Measurements from ENCODE around the gene ZNF853.

Gene ZNF853

DNA sequence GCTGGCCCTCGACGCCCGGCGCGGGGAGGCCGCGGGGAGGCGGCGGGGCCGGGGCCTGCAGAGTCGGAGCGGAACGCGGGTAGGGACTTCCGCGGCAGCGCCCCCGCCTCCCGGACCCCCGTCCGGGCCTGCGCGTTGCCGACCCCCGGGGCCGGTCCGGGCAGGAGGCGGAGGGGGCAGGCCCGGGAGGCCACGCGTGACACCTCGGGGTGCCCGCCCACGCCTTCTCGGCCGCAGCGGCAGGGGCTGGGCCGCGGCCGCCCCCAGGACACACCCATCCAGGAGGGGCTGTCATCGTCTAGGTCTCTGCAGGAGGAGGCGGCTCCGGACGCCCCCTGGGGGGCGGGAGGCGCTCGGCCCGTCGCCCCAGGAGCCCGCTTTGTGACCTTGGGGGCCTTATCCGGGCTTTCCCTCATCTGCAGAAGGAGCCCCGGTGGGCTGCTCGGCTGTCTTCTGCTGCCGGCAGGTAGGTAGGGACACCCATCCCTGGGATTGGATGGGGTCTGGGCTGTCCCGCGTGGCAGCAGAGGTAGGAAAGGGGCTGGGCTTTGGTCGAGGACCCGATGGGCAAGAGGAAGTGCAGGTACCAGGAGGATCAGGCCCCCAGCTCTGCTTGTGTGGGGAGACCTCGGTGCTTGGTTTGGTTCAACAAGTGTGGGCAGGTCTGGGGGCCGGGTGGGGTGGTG lies 22.3 kb downstream of the ZNF853 start:
- DNase-seq, result peak; percentile 37

DNA sequence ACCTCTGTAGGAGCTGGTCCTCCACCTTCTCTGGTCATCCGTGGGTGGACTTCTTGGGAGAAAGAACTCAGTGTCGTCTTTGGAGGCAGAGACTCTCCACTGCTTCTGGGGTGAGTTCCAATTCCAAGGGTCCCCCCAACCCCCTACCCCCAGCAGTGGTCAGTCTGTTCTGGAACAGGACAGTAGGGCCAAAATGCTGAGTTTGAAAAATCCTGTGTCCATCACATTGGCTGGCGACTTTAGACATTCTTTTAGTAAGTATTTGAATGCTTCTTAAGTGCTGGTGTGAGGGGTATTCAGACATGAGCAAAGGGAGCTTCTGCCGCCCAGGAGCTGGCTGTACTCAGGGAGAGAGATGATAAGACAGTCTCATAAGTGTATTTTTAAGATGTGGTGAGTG lies 23.6 kb downstream of the ZNF853 start:
- DNase-seq, result no peak

DNA sequence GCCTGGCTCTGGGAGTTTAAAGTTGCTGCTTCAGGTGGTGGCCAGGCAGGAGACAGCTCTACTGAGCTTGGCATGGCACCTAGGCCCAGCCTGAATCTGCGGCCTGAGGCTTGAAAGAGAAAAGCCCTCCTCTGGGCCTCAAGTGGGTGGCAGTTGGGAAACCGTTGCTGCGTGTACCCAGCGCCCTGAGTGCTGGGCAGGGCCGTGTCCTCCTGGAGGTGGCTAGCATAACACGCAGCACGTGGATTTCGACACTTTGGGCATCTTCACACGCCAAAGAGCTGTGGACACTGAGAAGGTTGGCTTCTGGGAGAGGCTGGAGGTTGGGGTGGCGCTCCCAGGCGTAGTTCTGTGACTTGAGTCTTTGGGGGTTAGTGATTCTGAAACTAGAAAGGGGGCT lies 24.2 kb downstream of the ZNF853 start:
- DNase-seq, result no peak

DNA sequence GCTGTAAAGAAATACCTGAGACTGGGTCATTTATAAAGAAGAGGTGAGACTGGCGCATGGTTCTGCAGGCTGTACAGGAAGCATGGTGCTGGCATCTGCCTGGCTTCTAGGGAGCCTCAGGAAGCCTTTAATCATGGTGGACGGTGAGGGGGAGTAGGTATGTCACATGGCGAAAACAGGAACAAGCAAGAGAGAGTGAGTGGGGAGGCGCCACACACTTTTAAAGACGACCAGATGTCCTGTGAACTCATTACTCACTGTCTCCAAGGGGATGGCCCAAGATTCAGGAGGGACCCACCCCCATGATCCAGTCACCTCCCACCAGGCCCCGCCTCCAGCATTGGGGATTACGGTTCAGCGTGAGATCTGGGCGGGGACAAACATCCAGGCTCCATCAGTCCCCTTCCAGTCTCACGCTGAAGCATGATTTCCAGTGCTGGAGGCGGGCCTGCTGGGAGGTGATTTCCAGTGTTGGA lies 24.9 kb downstream of the ZNF853 start:
- DNase-seq, result no peak

DNA sequence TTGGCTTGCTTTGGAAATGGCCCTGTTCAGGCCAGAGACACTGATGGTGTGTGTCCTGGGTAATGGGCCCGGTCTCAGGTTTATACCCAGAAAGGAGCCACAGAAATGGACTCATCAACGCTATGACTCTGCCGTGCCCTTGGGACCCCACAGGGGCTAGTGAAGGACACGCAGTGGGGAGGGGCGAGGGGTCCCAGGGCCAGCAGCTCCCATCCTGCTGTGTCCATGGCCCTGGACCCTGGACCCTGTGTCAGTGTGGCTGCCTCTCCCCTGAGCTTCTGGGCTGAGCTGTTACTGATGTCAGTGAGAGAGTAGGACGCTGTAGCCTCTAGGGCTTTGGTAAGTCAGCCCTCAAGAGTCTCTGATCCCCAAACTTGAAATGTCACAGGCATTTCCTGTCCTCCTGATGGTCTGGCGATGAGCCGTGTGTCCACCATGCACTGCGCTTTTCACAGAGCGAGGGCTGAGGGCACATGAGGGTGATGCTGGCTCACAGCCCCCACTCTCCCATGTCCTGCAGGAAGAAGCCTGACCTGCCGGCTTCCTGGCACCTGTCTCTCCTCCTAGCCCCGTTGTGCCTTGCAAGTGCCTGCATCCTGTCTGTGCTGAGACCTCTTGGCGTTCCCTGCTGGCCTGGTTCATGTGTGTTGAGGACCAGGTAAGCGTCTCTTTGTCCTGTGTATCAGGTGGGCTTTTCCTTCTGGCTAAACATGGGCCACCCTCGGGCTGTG lies 26.1 kb downstream of the ZNF853 start:
- DNase-seq, result no peak

DNA sequence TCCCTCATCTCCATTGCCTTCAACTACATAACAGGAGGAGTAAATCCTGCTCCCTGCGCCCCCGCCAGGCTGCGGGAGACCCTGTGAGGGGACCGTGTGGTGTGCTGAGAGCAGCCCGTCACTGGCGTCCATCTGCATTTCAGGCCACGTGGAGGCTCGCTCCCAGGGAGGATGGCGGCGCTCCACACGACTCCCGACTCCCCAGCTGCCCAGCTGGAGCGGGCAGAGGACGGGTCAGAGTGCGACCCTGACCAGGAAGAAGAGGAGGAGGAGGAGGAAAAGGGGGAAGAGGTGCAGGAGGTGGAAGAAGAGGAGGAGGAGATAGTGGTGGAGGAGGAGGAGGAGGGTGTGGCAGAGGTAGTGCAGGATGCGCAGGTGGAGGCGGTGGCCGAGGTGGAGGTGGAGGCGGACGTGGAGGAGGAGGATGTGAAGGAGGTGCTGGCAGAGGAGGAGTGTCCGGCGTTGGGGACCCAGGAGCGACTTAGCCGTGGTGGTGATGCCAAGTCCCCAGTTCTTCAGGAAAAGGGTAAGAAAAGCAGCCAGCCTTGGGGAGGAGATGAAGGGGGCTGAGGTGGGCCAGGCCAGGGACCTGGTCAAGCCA lies 26.9 kb downstream of the ZNF853 start:
- no peak for DNase-seq

DNA sequence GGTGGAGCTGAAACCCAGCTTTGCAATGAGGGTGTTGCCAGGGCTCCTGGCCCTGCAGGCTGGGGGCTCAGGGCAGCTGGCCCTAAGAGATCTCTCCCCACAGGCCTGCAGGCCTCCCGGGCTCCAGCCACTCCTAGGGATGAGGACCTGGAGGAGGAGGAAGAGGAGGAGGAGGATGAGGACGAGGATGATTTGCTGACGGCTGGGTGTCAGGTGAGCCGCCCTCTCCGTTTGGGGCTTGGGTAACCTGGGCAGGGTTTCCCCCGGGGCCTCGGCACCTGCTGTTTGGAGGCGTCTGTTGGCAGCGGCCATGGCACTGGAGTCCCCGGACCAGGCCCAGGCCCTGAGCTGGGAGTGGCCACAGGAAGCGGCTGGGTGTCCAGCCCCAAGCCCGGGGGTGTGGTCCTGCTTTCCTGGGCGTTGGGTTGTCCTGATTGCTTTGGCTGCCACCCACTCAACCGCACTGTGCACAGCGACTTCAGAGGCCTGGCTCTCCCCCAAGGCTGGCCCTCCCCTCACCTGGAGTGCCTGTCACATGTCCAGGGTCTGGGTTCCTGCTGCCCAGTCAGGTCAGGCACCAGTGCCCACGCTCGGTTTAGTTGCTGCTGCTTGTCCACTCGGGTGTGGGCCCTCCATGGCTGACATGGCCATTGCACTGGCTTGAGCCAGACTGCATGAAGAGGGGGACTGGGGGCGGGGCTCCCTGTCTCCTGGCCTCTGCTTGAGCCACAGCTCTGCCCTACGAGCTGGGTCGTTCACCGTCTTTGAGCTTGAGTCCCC lies 27.6 kb downstream of the ZNF853 start:
- no peak for DNase-seq

DNA sequence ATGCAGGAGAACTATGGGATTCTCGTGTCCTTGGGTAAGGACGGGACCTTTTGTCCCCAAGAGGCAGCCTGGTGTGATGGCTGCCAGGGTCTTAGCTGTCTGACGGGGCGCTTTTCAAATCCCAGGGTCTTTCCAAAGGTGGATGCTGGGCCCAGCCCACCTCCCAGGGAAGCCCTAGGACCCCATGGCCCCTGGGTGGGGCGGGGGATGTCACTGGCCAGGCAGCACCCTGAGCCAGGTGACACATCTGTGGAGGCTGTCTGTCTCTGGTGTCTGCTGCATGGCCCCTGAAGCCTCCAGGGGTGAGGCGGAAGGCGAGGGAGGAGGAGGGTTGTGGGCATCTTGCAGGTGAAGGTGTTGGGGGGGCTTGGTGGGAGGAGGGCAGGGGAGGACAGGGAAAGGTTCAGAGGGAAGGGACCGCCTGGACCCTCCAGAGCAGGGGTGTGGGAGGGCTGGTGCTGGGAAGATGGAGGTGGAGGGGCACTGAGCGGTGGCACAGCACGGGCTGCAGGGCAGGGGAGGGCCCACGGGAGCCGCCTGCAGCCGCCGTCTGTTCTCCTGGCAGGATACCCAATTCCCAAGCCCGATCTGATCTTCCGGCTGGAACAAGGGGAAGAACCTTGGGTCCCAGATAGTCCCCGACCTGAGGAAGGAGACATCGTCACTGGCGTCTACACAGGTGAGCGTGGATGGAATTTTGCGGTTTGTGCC lies 28.7 kb downstream of the ZNF853 start:
- no peak for DNase-seq

DNA sequence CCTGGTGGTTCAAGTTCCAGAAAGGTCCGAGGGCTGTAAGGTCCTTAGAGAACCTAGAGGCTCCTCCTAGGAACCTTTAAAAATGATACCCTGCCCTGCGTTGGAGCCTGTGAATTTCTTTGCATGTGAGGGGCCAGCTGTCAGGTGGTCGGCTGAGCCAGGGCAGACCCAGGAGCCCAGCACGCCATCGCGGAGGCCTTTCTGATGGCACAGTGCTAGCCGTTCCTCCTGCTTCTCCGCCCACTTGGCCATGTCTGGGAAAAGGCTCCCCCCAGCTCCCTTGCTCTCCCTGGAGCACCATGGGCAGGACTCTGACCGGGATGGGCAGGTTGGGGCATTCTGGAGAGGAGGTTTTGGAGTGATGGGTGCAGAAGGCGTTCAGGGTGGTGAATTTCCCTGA lies 29.3 kb downstream of the ZNF853 start:
- DNase-seq, result no peak

DNA sequence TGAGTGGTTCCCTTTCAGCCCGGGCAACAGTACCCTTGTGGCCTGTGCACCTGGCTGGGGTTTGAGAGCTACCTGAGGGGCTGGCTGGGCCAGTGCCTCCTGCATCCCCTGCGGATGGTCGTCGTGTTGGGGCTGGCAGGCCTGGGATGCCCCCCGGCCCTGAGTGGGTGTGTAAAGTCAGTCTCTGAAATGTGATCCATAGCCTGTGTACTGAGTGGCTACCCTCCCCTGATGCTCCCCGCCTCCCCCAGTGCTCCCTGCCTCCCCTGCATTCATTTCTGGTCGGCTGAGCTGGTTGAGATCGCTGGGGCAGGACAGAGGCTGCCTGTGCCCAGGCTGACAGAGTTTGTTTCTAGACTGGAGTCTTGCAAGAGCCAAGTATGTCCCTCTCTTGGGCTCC lies 31.1 kb downstream of the ZNF853 start:
- DNase-seq, result no peak

DNA sequence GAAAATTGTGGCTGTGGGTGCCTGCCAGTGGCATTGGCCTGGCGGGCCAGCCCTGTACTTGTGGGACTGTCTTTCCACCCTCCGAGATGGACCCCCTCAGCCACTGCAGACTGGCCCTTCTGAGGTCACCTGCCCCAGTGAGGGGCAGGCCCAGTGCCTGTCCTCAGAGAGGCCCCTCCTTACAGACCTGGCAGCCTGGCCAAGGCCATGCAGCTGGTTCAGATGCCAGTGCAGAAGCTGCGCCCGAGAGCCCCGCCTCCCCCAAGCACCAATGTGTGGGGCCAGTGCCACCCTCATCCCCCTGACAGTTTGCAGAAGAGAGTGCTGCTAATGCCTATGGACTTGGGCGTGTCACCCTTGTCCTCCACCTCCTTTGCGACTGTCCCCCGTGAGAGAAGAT lies 31.7 kb downstream of the ZNF853 start:
- no peak for DNase-seq

DNA sequence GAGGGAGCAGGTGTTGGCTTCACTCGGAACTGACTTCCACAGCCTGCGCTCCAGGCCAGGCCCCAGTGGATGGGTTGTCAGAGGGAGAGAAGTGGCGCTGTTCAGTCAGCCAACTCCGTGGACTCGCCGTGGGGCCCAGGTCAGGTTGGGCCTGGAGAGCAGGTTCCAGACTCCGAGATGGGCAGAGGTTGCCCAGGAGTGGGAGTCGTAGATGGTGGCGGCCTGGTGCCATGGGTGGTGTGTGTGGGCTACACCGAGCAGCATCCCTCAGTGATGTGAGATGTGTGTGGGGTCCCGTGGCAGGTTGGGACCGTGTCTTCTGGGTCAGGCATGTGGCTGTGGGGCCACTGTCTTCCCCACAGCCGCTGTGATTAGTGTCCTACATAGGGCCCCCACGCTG lies 32.1 kb downstream of the ZNF853 start:
- no peak for DNase-seq

DNA sequence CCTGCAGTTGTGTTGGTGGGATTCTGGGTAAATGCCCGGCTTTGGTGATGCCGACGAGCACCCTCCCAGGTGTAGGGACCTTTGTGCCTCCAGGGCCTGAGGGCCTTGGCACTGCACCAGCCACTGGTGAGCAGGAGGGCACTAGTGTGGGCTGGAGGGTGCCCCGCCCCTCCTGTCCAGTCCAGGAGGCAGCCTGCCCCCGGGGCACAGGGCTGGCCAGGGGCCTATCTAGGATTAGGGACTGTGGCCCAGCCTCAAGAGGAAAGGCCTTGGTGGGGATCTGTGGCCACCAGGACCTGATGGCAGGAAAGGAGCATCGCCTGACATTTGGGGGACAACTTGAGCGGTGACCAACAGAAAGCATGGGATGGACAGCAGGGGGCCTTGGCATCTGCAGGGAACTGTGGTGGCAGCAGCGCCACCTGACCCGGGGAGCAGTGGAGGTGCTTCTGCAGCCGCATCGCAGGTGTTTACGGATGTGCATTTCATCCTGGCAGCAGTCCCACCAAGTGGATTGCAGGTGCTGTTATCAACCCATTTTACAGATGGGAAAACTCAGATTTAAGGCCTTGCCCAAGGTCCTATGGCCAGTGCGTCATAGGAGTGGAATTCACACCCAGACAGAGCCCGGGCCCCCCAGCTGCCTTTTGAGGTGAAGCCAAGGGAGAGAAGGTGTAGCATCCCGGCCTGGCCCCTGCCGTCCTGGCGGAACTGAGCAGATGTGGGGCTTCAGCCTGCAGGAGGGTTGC lies 32.8 kb downstream of the ZNF853 start:
- no peak for DNase-seq

DNA sequence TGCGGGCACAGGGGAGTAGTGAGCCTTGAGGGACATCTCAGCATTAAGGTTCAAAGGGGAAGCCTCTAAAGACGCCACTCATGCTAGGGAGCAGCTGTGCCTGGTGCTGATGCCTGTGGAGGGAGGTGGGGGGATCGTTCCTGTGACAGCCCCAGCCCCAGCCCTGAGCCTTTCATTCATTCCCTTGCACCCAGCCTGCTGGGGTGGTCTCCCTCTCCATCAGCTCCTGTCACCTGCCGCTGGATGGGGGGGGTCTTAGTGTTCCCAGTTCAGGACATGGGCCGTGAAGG lies 33.4 kb downstream of the ZNF853 start:
- DNase-seq, result no peak

DNA sequence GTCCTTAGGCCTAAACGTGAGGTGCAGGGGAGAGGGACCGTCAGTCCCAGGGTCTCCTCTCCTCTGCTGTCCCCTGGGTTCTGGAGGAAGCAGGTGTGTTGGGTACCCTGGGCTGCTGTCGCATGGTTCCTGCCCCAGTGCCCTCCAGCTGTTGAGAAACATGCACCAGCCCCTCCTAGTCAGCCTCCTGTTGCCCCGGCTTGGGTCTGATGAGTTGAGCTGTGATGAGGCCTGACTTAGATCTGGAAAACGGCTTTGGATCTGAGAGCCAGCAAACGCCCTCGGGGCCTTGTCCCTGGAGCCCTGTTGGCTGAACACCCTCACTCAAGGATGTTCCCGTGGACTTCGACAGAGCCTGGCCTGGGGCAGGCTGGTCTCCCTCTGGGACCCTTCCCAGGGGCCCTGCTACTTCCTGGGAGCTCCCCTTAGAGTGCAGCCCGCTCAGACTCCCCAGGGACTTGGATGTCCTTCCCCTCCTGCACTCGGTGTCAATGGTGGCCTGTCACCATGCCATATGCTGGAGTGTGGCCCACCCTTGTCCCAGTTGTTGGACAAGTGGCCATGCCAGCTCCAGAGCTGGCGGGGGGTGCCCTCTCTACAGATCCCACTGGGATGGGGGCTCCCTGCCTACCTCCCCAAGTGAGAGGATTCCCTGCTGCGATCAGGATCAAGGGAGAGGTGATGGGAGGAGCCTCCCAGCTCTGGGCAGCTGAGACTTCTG lies 34.0 kb downstream of the ZNF853 start:
- DNase-seq, result no peak

DNA sequence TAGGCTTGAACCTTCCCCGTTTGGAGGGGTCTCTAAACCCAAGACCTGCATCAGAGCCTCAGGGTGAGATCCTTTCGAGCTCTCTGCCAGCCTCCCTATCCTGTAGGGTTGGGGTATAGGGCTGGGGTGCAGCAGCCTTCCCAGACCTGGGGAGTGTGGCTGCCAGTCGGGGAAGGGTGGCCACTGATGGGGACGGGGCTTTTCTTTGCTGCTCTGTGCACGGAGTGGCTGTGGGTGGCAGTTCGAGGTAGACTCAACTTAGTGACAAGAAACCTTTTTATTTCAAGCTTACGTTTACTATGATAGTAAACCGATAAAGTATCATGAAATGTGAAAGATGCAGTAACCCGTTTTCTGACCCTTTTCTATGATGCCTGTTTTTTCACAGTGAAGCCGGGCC lies 34.7 kb downstream of the ZNF853 start:
- DNase-seq, result no peak

DNA sequence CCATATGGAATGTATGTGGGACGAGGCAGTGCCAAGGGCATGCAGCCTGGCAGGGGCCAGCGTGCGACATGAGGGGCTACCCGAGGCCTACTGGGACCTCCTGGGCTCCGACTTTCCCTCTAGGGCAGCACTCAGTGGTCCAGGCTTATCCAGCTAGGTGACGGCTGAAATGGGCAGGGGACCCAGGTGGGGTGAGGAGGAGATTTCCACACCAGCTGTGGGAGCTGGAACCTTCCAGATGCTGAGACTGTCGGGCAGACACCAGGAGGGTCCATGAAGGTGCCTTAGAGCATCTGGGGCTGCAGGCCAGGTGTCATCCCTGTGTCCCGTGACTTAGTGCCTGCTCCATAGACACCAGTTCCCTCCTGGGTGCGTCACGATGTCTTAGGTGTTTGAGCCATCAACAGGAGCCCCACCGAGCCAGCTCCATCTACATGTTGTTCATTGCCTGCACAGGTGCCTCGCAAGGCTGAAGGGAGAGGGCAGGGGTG lies 35.2 kb downstream of the ZNF853 start:
- DNase-seq, result no peak

DNA sequence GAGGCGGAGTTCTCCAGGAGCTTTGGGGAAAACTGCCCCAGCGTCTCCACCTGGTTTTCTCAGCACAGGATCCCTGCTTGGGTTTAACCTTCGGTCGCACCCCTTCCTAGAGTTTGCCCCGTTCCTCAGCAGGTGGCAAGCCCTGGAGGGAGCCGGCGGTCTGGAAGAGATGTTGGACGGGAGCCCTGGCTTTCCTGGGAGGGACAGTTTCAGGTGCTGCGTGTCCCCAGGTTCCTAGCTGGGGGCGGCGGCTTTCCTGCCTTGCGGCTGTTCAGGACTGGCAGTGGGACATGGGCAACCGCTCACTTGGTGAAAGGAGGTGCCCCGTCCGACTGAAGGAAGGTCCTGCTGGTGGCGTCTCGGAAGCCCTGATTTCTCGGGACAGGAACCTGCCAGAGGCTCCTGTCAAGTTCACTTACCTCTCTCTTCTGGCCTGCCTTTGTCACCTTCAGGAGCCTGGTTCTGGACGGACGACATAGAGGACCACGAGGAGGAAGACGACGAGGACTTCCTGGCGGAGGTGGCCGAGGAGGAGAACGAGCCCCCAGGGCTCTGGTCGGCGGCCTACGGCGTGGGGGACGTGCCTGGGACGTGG lies 36.5 kb downstream of the ZNF853 start:
- no peak for DNase-seq

DNA sequence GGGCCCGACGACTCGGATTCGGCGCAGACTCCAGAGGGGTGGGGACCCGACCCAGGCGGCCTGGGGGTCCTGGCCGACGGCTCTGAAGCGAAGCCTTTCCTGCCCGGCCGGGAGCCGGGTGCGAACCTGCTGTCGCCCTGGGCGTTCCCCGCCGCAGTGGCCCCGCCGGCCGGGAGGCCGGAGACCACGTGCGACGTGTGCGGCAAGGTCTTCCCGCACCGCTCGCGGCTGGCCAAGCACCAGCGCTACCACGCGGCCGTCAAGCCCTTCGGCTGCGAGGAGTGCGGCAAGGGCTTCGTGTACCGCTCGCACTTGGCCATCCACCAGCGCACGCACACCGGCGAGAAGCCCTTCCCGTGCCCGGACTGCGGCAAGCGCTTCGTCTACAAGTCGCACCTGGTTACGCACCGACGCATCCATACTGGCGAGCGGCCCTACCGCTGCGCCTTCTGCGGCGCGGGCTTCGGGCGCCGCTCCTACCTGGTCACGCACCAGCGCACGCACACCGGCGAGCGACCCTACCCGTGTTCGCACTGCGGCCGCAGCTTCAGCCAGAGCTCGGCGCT lies 37.1 kb downstream of the ZNF853 start:
- no peak for DNase-seq
